LNCaP clone FGC (cell line): ENCODE data around the gene THTPA.

Experiments used
- DNase-seq: peaks from one replicate; pipeline ENCODE4 v3.0.0-alpha.2; 2011; ENCODE audit warnings: low read depth
- H3K4me3 ChIP-seq: 2 replicates; pipeline ENCODE4 v1.5.1; 2011; ENCODE audit warnings: mild to moderate bottlenecking, low read depth, low read length, control low read depth
- TF ChIP-seq, protein P1 (sequence below): IDR thresholded peaks from 2 replicates; pipeline ENCODE4 v1.5.1; 2012; ENCODE audit warnings: mild to moderate bottlenecking; ENCODE audit not compliant: control insufficient read depth, insufficient read depth; ENCODE audit errors: extremely low read depth

THTPA gene

DNA sequence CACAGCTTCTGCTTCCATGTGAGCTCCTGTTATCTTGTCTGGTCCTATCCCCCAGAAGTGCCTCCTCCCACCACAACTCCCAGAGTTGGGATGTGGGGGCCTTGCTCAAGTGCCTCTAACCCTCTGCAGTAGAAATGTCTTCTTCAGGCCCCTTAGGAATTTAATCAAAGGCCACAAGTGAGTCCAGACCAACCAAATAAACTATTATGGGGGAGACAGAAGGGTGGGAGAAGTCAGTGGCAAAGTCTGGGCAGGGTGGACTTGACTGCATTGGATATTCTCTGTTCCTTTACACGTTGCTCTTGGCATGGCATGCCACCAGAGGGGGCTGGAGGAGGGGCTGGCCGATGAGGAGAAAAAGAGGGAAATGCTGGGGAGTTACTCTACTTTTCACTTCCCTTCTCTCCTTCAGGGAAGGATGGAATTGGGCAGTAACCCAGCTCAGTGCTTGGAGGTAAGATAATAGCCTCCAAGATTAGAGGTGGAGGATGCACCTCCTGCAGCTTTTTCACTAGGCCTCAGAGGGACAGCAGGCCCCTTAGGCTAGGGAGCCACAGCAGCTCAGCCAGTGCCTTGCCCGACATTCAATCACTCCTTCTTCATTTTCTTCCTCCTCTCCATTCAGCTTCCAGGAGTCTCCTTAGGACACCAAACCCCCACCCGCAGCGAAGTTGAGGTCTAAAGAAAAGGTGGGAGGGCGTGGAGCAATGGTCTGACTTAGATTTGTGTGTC, 12.7 kb downstream of the THTPA start:
- no peak for DNase-seq

DNA sequence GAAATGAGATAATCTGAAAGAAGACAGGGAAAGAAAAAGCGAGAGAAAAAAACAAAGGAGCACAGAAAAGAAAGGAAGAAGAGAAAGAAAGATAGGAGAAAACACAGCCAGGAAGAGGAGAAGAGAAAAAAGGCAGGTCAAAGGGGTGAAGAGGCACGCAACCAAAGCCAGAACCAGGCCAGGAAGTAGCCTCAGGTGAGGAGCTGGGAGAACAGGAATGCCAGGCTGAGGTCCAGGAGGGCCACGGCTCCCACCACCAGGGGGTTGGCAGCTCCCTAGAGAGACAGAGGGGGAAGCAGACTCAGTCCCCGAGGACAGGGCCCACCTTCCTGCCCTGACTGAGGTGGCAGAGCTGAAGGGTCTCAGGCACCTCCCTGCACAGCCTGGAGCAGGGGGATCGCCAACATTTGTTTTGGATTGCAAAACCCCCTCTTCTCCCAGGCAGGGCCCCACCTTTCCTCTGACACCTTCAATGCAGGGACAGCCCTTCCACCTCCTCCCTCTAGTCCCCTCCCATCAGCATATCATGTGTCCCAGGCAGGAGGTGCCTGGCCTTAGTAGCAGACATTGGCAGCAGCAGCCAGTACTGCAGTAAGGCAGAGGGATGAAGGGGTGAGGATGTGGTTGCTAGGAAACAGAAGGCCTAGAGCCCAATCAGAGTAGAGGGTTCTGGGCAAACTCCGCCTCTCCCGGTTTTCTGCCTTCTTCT, 13.5 kb downstream of the THTPA start:
- TF ChIP-seq, protein P1, sequence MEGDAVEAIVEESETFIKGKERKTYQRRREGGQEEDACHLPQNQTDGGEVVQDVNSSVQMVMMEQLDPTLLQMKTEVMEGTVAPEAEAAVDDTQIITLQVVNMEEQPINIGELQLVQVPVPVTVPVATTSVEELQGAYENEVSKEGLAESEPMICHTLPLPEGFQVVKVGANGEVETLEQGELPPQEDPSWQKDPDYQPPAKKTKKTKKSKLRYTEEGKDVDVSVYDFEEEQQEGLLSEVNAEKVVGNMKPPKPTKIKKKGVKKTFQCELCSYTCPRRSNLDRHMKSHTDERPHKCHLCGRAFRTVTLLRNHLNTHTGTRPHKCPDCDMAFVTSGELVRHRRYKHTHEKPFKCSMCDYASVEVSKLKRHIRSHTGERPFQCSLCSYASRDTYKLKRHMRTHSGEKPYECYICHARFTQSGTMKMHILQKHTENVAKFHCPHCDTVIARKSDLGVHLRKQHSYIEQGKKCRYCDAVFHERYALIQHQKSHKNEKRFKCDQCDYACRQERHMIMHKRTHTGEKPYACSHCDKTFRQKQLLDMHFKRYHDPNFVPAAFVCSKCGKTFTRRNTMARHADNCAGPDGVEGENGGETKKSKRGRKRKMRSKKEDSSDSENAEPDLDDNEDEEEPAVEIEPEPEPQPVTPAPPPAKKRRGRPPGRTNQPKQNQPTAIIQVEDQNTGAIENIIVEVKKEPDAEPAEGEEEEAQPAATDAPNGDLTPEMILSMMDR = no peak
- no peak overlapping the region for H3K4me3 ChIP-seq
- DNase-seq = no peak

More for the DNA sequence above, 12.7 kb downstream of the THTPA start:
- TF ChIP-seq, protein P1 = 0 out of 2 replicates have a peak, but pooled peaks have one; percentile 7
- no peak overlapping the region for H3K4me3 ChIP-seq

DNA sequence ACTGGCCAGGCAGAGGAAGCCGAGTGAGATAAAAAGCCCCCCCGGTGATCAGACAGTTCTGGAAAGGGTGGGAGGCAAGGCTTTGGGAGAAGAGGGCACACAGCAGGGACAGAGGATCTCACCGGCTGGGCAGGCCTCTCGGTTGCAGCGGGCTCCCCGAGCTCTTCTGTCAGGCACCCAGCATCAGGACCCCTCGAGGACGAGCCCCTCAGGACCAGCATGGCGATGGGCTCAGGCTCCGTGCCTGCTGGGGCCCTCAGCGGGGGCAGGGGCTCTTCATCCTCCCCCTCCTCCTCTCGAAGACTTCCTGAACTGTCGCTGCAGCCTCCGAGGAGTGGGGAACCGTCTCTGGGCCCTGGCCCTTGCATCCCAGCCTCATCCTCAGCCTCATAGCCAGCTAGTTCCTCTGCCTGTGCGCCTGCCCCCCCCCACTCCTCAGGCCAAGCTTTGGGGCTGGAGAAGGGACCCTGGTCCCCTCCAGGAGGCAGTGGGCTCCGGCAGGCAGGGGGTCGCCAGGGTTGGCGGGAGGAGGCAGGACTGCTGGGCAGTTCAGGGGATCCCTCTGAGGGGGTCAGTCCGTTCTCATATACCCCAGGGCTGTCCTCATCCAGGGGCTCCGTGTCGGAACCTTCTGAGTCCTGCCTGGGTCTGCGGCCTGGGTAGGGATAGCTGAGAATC, 14.9 kb downstream of the THTPA start:
- no peak for DNase-seq
- no peak overlapping the region for H3K4me3 ChIP-seq
- TF ChIP-seq, protein P1 = no peak

DNA sequence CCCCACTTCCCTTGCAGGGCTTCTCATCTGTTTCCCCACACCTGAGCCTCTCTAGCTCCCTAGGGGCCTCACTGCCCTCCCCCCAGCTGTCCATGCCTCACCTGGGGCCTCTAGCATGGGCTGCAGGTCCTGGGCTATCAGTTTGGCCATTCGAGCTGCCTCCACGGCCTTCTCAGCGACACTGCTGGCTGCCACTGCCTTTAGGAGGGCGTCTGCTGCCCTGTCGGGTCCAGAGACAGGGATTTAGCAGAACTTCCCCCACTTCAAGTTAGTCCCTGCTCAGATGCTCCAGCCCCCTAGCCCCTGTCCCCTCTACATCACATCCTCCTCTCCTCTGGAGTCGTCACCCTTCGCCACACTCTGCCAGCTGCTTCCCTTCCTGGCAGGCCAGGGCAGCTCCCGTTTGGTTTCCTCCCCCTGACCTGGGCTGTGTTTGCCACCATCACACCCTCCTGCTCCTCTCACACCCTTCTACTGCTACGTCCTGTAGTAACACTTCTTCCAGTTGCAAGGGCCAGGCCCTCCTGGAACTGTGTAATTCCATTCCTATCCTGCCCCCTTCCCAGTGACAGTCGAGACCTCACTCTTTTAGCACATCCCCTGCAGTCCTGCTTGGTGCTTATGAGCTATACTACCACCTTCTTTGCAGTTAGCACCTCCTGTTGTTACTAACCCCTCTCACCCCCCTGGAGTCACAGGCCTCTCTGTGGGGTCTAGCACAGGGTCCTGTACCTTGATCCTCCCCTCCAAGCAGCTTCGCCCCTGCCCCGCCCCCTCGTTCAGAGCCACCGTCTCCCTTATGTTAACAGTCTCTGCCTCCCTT, 15.8 kb downstream of the THTPA start:
- no peak for DNase-seq
- TF ChIP-seq, protein P1 = no peak
- no peak overlapping the region for H3K4me3 ChIP-seq

DNA sequence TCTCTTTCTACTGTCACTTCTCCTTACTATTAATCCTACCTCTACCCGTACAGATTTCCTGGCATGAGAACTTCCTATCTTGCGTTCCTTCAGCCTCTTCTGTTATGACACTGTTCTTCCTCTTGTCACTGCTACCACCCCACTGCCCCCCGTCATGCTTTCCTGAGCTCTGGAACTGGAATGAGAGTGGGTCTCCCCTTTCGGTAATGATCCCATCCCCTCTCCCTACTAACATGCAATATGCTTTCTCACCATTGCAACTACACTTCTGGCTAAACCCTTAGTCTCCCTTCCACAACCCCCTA, 16.4 kb downstream of the THTPA start:
- DNase-seq = no peak
- TF ChIP-seq, protein P1 = no peak
- no peak overlapping the region for H3K4me3 ChIP-seq

DNA sequence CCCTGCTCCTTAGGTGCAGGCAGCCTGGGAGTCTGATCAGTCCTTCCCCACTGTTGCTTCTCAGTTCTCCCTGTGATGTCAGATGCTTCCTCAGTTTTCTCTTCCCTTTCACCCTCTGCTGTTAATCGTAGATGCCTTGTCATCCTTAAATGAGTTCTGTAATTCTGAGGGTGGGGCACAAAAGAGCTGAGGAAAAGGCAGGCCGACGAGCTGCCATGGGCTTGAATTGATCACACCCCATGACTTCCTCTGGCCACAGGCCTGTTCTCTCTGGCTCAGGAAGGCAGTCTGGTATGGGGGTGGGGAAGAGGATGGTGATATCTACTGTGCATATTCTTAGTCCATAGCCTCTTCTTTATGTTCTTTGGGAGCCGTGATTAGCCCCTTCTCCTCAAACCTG, 16.8 kb downstream of the THTPA start:
- TF ChIP-seq, protein P1 = no peak
- no peak overlapping the region for H3K4me3 ChIP-seq
- no peak for DNase-seq
